ENCODE data around the gene EPN3.

EPN3 gene

DNA sequence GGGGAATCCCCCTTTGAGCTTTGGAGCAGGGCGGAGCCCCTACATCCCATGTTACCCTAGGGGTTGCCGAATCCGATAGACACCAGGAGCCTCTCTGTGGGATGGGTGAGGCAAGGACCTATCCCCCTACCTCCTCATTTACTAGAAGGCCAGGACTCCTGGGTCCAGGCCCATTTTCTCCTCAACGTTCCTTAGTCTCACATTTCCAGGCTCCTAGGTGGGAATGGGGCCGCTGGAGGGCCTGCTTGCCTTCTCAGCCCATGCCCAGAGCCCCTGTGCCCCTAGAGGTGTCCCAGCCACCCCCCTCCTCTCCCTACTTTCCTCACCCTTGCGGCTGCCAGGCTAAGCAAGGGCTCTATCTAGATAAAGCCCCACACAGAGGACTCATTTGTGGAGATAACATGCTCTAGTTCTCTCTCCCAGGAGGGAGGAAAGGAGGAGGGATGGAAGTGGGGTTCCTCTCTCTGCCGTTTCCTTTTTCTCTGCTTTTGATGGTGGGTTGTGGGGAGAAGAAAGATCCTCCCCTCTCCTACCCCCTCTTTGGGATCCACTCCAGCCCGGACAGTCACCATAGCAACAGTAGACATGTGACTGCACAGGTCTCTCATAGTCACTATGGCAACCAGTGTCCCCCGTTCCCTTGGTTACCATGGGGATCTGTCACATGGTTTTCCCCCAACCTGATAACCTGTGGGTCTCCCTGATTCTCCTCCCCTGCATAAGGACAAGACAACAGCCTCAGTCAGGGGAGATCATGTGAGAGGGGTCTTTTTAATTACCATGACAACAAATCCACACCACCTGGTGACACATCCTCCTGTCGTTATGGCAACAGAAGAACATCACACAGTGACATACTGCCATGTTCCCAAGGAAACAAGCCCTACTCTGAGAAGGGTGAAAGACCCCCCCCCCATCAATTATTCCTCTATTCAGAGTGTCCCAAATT, 33.1 kb downstream of the EPN3 start:
- ChIA-PET POLR2A (interaction anchor here (0.6 kb wide), 1 partner anchor 97 kb away, joined by 5 read pairs; no protein-coding TSS in a partner anchor), CTCF (interaction anchor here (0.7 to 1.5 kb wide), 3 partner anchors 17 to 86 kb away, joined by 3 to 4 read pairs (median 3); no protein-coding TSS in a partner anchor)
- H3K9me3 ChIP-seq (ENCODE audit: control insufficient read depth, insufficient read depth, low read depth, low read length): no peaks in the 10 kb centered on the region
- H3K27ac ChIP-seq (ENCODE audit: extremely low read depth, low read depth, low read length): no peak overlapping the region
- no peaks in the 10 kb centered on the region for H3K36me3 ChIP-seq (ENCODE audit: control insufficient read depth in 2 of 2, insufficient read depth in 1 of 2, low read length in 2 of 2)
- TF ChIP-seq PRDM10 (tag by site-specific recombination; IDR thresholded peaks at IDR 0.05) (peak; percentile 58; the same call in 1 of the 2 replicates), MYNN (tag by site-specific recombination; IDR thresholded peaks at IDR 0.05; ENCODE audit: borderline replicate concordance) (peak; percentile 94), KLF1 (tag by site-specific recombination; IDR thresholded peaks at IDR 0.05) (no peak)
- TF ChIP-seq, protein P1, sequence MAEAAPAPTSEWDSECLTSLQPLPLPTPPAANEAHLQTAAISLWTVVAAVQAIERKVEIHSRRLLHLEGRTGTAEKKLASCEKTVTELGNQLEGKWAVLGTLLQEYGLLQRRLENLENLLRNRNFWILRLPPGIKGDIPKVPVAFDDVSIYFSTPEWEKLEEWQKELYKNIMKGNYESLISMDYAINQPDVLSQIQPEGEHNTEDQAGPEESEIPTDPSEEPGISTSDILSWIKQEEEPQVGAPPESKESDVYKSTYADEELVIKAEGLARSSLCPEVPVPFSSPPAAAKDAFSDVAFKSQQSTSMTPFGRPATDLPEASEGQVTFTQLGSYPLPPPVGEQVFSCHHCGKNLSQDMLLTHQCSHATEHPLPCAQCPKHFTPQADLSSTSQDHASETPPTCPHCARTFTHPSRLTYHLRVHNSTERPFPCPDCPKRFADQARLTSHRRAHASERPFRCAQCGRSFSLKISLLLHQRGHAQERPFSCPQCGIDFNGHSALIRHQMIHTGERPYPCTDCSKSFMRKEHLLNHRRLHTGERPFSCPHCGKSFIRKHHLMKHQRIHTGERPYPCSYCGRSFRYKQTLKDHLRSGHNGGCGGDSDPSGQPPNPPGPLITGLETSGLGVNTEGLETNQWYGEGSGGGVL (tag by site-specific recombination; IDR thresholded peaks at IDR 0.05): 0 out of 2 replicates have a peak, but pooled peaks have one; percentile 36
- no peak overlapping the region for H3K4me3 ChIP-seq (ENCODE audit: low read depth, low read length)
- H3K4me1 ChIP-seq (ENCODE audit: control insufficient read depth, insufficient read depth, low read length): peaks cover 8% of the 10 kb centered on the region; the same call in 1 of the 2 replicates

DNA sequence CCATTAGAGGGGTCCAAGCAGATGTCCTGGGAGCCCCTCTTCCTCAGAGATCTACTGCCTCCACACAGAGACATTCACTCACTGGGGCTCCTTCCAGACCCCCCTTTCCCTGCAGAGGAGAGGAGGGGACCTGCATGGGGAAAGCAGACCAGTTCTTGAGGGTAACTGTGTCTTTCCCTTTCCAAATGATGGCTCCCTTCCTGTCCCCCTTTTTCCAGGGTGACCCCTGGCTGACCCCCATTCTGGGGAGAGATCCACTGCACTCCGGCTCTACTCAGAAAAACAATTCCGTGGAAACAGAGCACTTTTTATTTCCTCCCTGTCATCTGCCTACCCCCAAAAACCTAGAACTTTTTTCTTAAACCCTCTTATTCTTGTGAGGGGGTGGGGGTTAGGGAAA, 34.4 kb downstream of the EPN3 start:
- no peak overlapping the region for H3K4me3 ChIP-seq (ENCODE audit: low read depth, low read length)
- no peak overlapping the region for H3K27ac ChIP-seq (ENCODE audit: extremely low read depth, low read depth, low read length)
- H3K9me3 ChIP-seq (ENCODE audit: control insufficient read depth, insufficient read depth, low read depth, low read length): no peaks in the 10 kb centered on the region
- ChIA-PET CTCF (no interaction called here), POLR2A (no interaction called here)
- no peaks in the 10 kb centered on the region for H3K36me3 ChIP-seq (ENCODE audit: control insufficient read depth in 2 of 2, insufficient read depth in 1 of 2, low read length in 2 of 2)
- peaks cover 3% of the 10 kb centered on the region; the same call in 1 of the 2 replicates for H3K4me1 ChIP-seq (ENCODE audit: control insufficient read depth, insufficient read depth, low read length)
- TF ChIP-seq ZNF621 (tag by site-specific recombination; IDR thresholded peaks at IDR 0.05) (no peak), ZNF391 (tag by site-specific recombination; IDR thresholded peaks at IDR 0.05; ENCODE audit: borderline replicate concordance, low read depth) (no peak), KLF17 (tag by site-specific recombination; IDR thresholded peaks at IDR 0.05) (no peak), ZXDB (tag by site-specific recombination; IDR thresholded peaks at IDR 0.05) (no peak), ZNF664 (tag by site-specific recombination; IDR thresholded peaks at IDR 0.05) (no peak), ZBTB17 (tag by site-specific recombination; IDR thresholded peaks at IDR 0.05) (no peak), ZNF692 (tag by site-specific recombination; IDR thresholded peaks at IDR 0.05) (no peak), SALL2 (tag by site-specific recombination; IDR thresholded peaks at IDR 0.05; ENCODE audit: borderline replicate concordance) (no peak), ZSCAN18 (tag by site-specific recombination; IDR thresholded peaks at IDR 0.05) (no peak), ZNF548 (tag by site-specific recombination; IDR thresholded peaks at IDR 0.05) (no peak), ZNF202 (tag by site-specific recombination; IDR thresholded peaks at IDR 0.05; ENCODE audit: borderline replicate concordance) (no peak), ZNF169 (tag by site-specific recombination; IDR thresholded peaks at IDR 0.05) (no peak), ZNF704 (tag by site-specific recombination; IDR thresholded peaks at IDR 0.05) (no peak)

Measured in HEK293 (cell line).